GM12878 (cell line): ENCODE data around the gene MYOC. TPM values are rescaled to one million over a fixed set of nuclear protein-coding genes. Genes with fewer than 3 reads are reported as not detected.

Experiments
- ATAC-seq: fragments of 200-7000 bp; cut with Tn5 transposase; 3 replicates; pipeline ENCODE4 v1.9.1; 2020; ENCODE audit warnings: mild to moderate bottlenecking, moderate library complexity
- BruUV-seq: library from RNA; stranded (reverse); fragments of 400-500 nt; replicated peaks from 2 replicates; lab custom pipeline; 2021; lab: Mats Ljungman, UMichigan
- CTCF ChIA-PET: fragments of 300-600 bp; sonication (Branson Sonifier 250); formaldehyde crosslinking; extraction: SDS; loops from one replicate; lab custom pipeline; 2021; ENCODE audit warnings: inconsistent platforms; lab: Yijun Ruan, JAX
- POLR2A ChIA-PET: fragments of 350-600 bp; formaldehyde crosslinking; extraction: SDS; loops from one replicate; lab custom pipeline; 2021; ENCODE audit warnings: inconsistent platforms; lab: Charles Lee
- RAD21 ChIA-PET: fragments of 300-600 bp; sonication (Branson Sonifier 250); formaldehyde crosslinking; loops from one replicate; lab custom pipeline; 2023; ENCODE audit warnings: antibody characterized with exemption; ENCODE audit not compliant: unreplicated experiment; lab: Charles Lee
- SMC1A ChIA-PET: fragments of 300-600 bp; sonication (Branson Sonifier 250); formaldehyde crosslinking; loops from one replicate; lab custom pipeline; 2023; ENCODE audit not compliant: unreplicated experiment, uncharacterized antibody; lab: Charles Lee
- DNase-seq: peaks from one replicate; pipeline ENCODE4 v3.0.0-alpha.2; 2011; ENCODE audit warnings: low read depth, low spot score
- FAIRE-seq: peaks from 3 replicates; lab custom pipeline; 2011; peaks lifted over from hg19 to GRCh38; lab: Jason Lieb, UNC
- H2AFZ ChIP-seq: 2 replicates; pipeline ENCODE4 v1.6.0; 2011; ENCODE audit warnings: low read depth, low read length, control low read depth; ENCODE audit not compliant: control insufficient read depth
- H3K27ac ChIP-seq: 2 replicates; pipeline ENCODE4 v1.5.1; 2011; ENCODE audit warnings: control low read depth; ENCODE audit not compliant: control insufficient read depth, insufficient read depth
- H3K27me3 ChIP-seq, 2 experiments: replicated peaks in 1 of 2; 2 replicates each; pipeline versions ENCODE4 v1.6.0 to v1.6.1; 2011; ENCODE audit warnings: low read length in 1 of 2; ENCODE audit not compliant: control insufficient read depth in 2 of 2, insufficient read depth in 2 of 2
- H3K36me3 ChIP-seq, 2 experiments: 2 replicates each; pipeline ENCODE4 v1.5.1; 2011; ENCODE audit warnings: low read length in 1 of 2; ENCODE audit not compliant: control insufficient read depth in 2 of 2, insufficient read depth in 2 of 2
- H3K4me1 ChIP-seq: 2 replicates; pipeline ENCODE4 v1.6.1; 2011; ENCODE audit warnings: mild to moderate bottlenecking, low read length, moderate library complexity, mixed read lengths; ENCODE audit not compliant: control insufficient read depth, insufficient read depth
- H3K4me2 ChIP-seq: 2 replicates; pipeline ENCODE4 v1.6.0; 2011; ENCODE audit warnings: control low read depth; ENCODE audit not compliant: control insufficient read depth, insufficient read depth
- H3K4me3 ChIP-seq: fragments of 200-600 bp; sonication (generic); 2 replicates; pipeline ENCODE4 v1.5.1; 2016
- H3K79me2 ChIP-seq: 2 replicates; pipeline ENCODE4 v1.6.0; 2011; ENCODE audit warnings: low read length; ENCODE audit not compliant: control insufficient read depth, insufficient read depth
- H3K9ac ChIP-seq: 2 replicates; pipeline ENCODE4 v1.8.0; 2011; ENCODE audit warnings: low read length, control low read depth, mixed read lengths; ENCODE audit not compliant: control insufficient read depth, insufficient read depth
- H3K9me3 ChIP-seq: replicated peaks from 3 replicates; pipeline ENCODE4 v1.5.1; 2011; ENCODE audit warnings: mild to moderate bottlenecking, low read length; ENCODE audit not compliant: control insufficient read depth, insufficient read depth
- H4K20me1 ChIP-seq: 2 replicates; pipeline ENCODE4 v1.6.0; 2011; ENCODE audit not compliant: control insufficient read depth, insufficient read depth
- CBX5 ChIP-seq: sonication (generic); IDR thresholded peaks from 2 replicates; pipeline ENCODE4 v1.6.1; 2016; ENCODE audit warnings: low read depth, moderate library complexity, mild to moderate bottlenecking, inconsistent platforms
- IKZF2 ChIP-seq, 2 experiments: fragments of 450-650 bp; IDR thresholded peaks; 2 replicates each; pipeline ENCODE4 v1.6.1; 2017; ENCODE audit warnings: mild to moderate bottlenecking in 2 of 2, moderate library complexity in 2 of 2
- KDM1A ChIP-seq: fragments of 200-600 bp; sonication (generic); IDR thresholded peaks from 2 replicates; pipeline ENCODE4 v1.6.1; 2016; ENCODE audit warnings: borderline replicate concordance
- MTA2 ChIP-seq: fragments of 450-650 bp; IDR thresholded peaks from 2 replicates; pipeline ENCODE4 v1.6.1; 2016; ENCODE audit warnings: low read depth, mild to moderate bottlenecking, moderate library complexity
- NR2C1 ChIP-seq: fragments of 450-650 bp; IDR thresholded peaks from 2 replicates; pipeline ENCODE4 v1.6.1; 2017; ENCODE audit warnings: antibody characterized with exemption, mild to moderate bottlenecking, moderate library complexity
- NRF1 ChIP-seq: conservative IDR thresholded peaks from 2 replicates; pipeline ENCODE4 v1.6.1; 2011; ENCODE audit warnings: mild to moderate bottlenecking, low read depth, low read length, improper control_type of control experiment
- RAD51 ChIP-seq: fragments of 450-650 bp; IDR thresholded peaks from 2 replicates; pipeline ENCODE4 v1.6.1; 2016; ENCODE audit warnings: moderate library complexity, mild to moderate bottlenecking, inconsistent platforms
- SMAD1 ChIP-seq: fragments of 450-650 bp; IDR thresholded peaks from 2 replicates; pipeline ENCODE4 v1.6.1; 2018; ENCODE audit warnings: mild to moderate bottlenecking, low read depth; ENCODE audit not compliant: partially characterized antibody
- WGBS: methylation state at CpG from one replicate; pipeline ENCODE4 v1.1.6; 2016; ENCODE audit warnings: low lambda C conversion rate; ENCODE audit not compliant: insufficient replicate concordance, insufficient coverage; ENCODE audit errors: missing lambda C conversion rate; 5-methylcytosine and 5-hydroxymethylcytosine counted together
- in situ Hi-C: fragments of 300-500 bp; cut with MboI; formaldehyde crosslinking; loops from 9 replicates; pipeline ENCODE4 v1.14.3; 2018; ENCODE audit warnings: mixed read lengths
- intact Hi-C: fragments of 100-400 bp; cut with micrococcal nuclease; formaldehyde crosslinking; loops from one replicate; pipeline ENCODE4 v1.14.2; 2022; ENCODE audit not compliant: unreplicated experiment
- polyA plus RNA-seq, 11 experiments: library from polyadenylated mRNA; depleted of rRNA in 4 of 11; unstranded in 6 of 11; stranded (reverse) in 5 of 11; fragments of >200 nt; fragmentation: Nextera tagmentation in 4 of 11; fragmentation: Illumina TruSeq in 1 of 11; extraction: Ambion mirVana in 4 of 11; extraction: Trizol in 1 of 11; gene quantifications; 1 replicate in 1 of 11; 2 replicates in 10 of 11; pipeline versions ENCODE4 v1.2.1 to v1.2.3, GENCODE V29; 2011 to 2016; ENCODE audit warnings: inconsistent platforms in 2 of 11, missing spikeins in 2 of 11, low read depth in 1 of 11
- total RNA-seq, 4 experiments: library from RNA; depleted of rRNA in 3 of 4; stranded (reverse); fragments of >200 nt in 3 of 4; fragmentation: Illumina TruSeq in 1 of 4; extraction: Trizol in 1 of 4; gene quantifications; 2 replicates each; pipeline versions ENCODE4 v1.2.1 to v1.2.3, GENCODE V29; 2013 to 2021
- TF ChIP-seq, protein P1 (sequence below): fragments of 450-650 bp; IDR thresholded peaks from 2 replicates; pipeline ENCODE4 v1.6.1; 2017; ENCODE audit warnings: mild to moderate bottlenecking, moderate library complexity

The MYOC gene
- total and polyA plus RNA-seq, 10 of the 15 experiments (the other 5 are each of a cell fraction or from before 2014, with no cell fraction given): not detected

DNA sequence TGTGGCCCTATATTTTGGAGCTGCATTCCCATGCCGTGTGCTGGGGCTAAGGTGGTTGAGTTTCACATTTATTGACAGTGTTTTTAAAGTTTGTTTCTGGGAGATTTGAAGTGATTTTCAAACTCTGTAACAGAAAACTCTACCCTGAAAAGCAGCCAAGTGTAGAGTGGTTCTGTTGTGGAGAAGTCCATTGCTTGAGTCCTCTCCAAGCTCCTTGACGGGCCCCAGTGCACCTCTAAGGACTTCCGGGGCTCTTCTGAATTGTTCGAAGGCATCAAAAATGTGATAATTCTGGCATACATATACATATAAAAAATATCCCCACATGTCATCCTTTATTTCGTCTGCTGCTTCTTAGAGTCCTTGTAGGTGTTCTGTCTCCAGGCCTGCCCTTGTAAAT lies 25.5 kb downstream of the MYOC start (continued):
- TF ChIP-seq NR2C1 (no peak), KDM1A (no peak), CBX5 (no peak)

DNA sequence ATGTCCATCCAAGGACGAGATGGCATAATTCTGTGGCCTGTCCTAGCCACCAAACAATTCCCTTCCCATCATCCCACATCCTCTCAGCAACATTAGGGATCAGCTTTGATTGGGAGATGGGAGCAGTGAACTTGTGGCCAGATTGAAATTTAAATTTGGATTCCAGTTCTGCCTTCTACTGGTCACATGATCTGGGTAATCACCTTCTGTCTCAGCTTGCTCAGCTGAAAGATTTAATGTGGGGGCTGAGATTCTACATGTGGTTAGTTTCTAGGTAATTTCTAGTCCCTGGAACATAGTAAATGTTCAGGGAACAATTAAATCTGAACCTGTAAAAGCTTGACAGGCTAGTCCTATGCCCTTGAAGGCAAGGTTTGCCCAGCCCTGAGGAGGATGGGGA lies 27.3 kb downstream of the MYOC start:
- no peaks in the 10 kb centered on the region for H3K9me3 ChIP-seq
- H3K79me2 ChIP-seq: no peaks in the 10 kb centered on the region
- no peaks in the 10 kb centered on the region for H3K27me3 ChIP-seq
- no peak overlapping the region for H3K4me3 ChIP-seq
- WGBS: 11% methylated on average over 1 of the region's 1 CpG
- SMC1A ChIA-PET: interaction anchor here (0.8 to 6.0 kb wide), 8 partner anchors 8 to 118 kb away, joined by 3 to 37 read pairs (median 10); no protein-coding TSS in a partner anchor
- DNase-seq (no peak), FAIRE-seq (no peak), ATAC-seq (peak; percentile 73)
- no peaks in the 10 kb centered on the region for H4K20me1 ChIP-seq
- H3K4me2 ChIP-seq: no peak overlapping the region
- H3K36me3 ChIP-seq: no peaks in the 10 kb centered on the region
- no peak overlapping the region for H2AFZ ChIP-seq
- POLR2A ChIA-PET: interaction anchor here (0.6 to 4.3 kb wide), 2 partner anchors 21 to 28 kb away, joined by 3 to 13 read pairs; no protein-coding TSS in a partner anchor
- CTCF ChIA-PET: interaction anchor here (0.5 to 5.9 kb wide), 9 partner anchors 9 to 140 kb away, joined by 3 to 38 read pairs (median 3); partner anchors contain the start of gene PRRC2C
- in situ Hi-C loops (no loop called here), intact Hi-C loops (no loop called here)
- TF ChIP-seq RAD51 (peak; percentile 92), SMAD1 (no peak), MTA2 (peak; percentile 23; the same call in 1 of the 2 replicates), NRF1 (no peak), IKZF2 (IDR thresholded peaks at IDR 0.05) (peak in 1 of 2 experiments; percentile 16; a peak in 1 of 4 replicates)
- TF ChIP-seq, protein P1, sequence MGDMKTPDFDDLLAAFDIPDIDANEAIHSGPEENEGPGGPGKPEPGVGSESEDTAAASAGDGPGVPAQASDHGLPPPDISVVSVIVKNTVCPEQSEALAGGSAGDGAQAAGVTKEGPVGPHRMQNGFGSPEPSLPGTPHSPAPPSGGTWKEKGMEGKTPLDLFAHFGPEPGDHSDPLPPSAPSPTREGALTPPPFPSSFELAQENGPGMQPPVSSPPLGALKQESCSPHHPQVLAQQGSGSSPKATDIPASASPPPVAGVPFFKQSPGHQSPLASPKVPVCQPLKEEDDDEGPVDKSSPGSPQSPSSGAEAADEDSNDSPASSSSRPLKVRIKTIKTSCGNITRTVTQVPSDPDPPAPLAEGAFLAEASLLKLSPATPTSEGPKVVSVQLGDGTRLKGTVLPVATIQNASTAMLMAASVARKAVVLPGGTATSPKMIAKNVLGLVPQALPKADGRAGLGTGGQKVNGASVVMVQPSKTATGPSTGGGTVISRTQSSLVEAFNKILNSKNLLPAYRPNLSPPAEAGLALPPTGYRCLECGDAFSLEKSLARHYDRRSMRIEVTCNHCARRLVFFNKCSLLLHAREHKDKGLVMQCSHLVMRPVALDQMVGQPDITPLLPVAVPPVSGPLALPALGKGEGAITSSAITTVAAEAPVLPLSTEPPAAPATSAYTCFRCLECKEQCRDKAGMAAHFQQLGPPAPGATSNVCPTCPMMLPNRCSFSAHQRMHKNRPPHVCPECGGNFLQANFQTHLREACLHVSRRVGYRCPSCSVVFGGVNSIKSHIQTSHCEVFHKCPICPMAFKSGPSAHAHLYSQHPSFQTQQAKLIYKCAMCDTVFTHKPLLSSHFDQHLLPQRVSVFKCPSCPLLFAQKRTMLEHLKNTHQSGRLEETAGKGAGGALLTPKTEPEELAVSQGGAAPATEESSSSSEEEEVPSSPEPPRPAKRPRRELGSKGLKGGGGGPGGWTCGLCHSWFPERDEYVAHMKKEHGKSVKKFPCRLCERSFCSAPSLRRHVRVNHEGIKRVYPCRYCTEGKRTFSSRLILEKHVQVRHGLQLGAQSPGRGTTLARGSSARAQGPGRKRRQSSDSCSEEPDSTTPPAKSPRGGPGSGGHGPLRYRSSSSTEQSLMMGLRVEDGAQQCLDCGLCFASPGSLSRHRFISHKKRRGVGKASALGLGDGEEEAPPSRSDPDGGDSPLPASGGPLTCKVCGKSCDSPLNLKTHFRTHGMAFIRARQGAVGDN: peak; percentile 55; the same call in 1 of the 2 replicates
- no peak overlapping the region for H3K27ac ChIP-seq
- RAD21 ChIA-PET: interaction anchor here (0.9 to 3.1 kb wide), 8 partner anchors 11 to 30 kb away, joined by 3 to 22 read pairs (median 4); no protein-coding TSS in a partner anchor
- H3K4me1 ChIP-seq: peaks cover 6% of the 10 kb centered on the region; the same call in 1 of the 2 replicates
- H3K9ac ChIP-seq: no peak overlapping the region
- no TSS peak for BruUV-seq
